ENCODE results near the gene CCDC32. TPM values are rescaled to one million over a fixed set of nuclear protein-coding genes. Genes with fewer than 3 reads are reported as not detected.

The CCDC32 gene
- total and polyA plus RNA-seq, 2 of the 13 experiments (the other 11 are each of a cell fraction or from before 2014, with no cell fraction given): 10.8 to 23.2 TPM

DNA sequence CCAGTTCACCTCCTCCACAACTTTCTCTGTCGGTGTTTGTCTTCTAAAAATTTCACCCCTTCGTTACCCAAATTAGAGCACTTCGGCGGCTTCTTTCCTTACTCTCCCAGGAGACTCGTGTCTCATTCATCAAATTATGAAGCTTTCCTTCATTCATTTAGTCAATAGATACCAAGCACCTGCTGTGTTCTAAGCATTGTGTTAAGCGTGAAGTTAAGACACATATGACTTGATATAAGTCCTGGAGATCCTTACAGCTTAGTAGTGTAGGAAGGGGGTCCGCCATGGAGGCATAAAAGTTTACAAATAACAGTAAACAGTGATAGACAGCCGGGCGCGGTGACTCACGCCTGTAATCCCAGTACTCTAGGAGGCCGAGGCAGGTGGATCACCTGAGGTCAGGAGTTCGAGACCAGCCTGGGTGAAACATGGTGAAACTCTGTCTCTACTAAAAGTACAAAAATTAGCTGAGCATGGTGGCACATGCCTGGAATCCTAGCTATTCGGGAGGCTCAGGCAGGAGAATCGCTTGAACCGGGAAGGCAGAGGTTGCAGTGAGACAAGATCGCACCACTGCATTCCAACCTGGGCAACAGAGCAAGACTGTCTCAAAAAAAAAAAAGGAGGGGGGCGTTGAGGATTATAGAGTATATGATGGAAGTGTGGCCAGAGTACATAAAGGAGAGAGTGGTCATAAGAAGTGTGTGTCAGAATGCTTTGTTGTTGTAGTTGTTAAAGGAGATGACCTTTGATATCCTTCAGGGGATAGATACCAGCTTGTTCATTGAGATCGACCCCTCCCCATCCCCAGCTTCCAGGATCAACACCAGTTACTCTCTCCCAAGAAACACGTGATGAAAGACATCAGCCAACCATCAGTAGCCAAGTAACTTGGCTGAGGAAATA is 744 bp upstream of the CCDC32 start (continued):
- no peak for TF ChIP-seq SIN3B (IDR thresholded peaks at IDR 0.05; ENCODE audit: low read length)
- TF ChIP-seq ASH2L (IDR thresholded peaks at IDR 0.05; ENCODE audit: insufficient read length, low read depth, low read length): peak; percentile 15
- TF ChIP-seq ZNF737 (CRISPR knock-in tag; IDR thresholded peaks at IDR 0.05; ENCODE audit: borderline replicate concordance): no peak
- TF ChIP-seq ZMYM2 (CRISPR knock-in tag; IDR thresholded peaks at IDR 0.05): peak; percentile 87
- TF ChIP-seq ARHGAP35 (CRISPR knock-in tag; IDR thresholded peaks at IDR 0.05; ENCODE audit: borderline replicate concordance): no peak
- TF ChIP-seq, protein P1, sequence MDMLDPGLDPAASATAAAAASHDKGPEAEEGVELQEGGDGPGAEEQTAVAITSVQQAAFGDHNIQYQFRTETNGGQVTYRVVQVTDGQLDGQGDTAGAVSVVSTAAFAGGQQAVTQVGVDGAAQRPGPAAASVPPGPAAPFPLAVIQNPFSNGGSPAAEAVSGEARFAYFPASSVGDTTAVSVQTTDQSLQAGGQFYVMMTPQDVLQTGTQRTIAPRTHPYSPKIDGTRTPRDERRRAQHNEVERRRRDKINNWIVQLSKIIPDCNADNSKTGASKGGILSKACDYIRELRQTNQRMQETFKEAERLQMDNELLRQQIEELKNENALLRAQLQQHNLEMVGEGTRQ (IDR thresholded peaks at IDR 0.05; ENCODE audit: low read depth, low read length): no peak
- TF ChIP-seq, protein P1 (CRISPR knock-in tag; IDR thresholded peaks at IDR 0.05; ENCODE audit: borderline replicate concordance): peak; percentile 84; the same call in 1 of the 2 replicates
- TF ChIP-seq PPARG (CRISPR knock-in tag; conservative IDR thresholded peaks at IDR 0.05): no peak
- TF ChIP-seq ZNF777 (CRISPR knock-in tag; IDR thresholded peaks at IDR 0.05): 0 out of 2 replicates have a peak, but pooled peaks have one; percentile 24
- no peak for TF ChIP-seq THYN1 (CRISPR knock-in tag; IDR thresholded peaks at IDR 0.05; ENCODE audit: borderline replicate concordance, low read depth)

GRCh38 chr15:40563426-40563825 is 1.4 kb downstream of the CCDC32 start:
- POLR2A ChIA-PET: no interaction called here
- ATAC-seq: no peak
- H3K27me3 ChIP-seq (ENCODE audit: control insufficient read depth in 1 of 2, insufficient read depth in 2 of 2, low read length in 2 of 2): no peaks in the 10 kb centered on the region
- CTCF ChIA-PET (ENCODE audit: low intra/inter-chr PET ratio, low total read pairs): no interaction called here
- no peak overlapping the region for H3K4me3 ChIP-seq (replicated peaks in 1 of 3; ENCODE audit: insufficient read depth in 1 of 3, low read depth in 2 of 3, low read length in 3 of 3)
- no peaks in the 10 kb centered on the region for H4K20me1 ChIP-seq (ENCODE audit: insufficient read depth, low read length)
- no peaks in the 10 kb centered on the region for H3K9me3 ChIP-seq (ENCODE audit: low read length)
- no peaks in the 10 kb centered on the region for H3K36me3 ChIP-seq (replicated peaks in 1 of 2; ENCODE audit: control insufficient read depth in 1 of 2, insufficient read depth in 2 of 2, low read length in 2 of 2)
- in situ Hi-C loops (cut with HindIII; ENCODE audit: extremely low pct_ligation_motif_present, low pct_unique_long_range_greater_than_20kb): no loop called here
- DNase-seq (ENCODE audit: low spot score): no peak
- BruUV-seq (replicated peaks): no TSS peak
- H3K79me2 ChIP-seq (ENCODE audit: insufficient read depth, low read length): peaks cover 6% of the 10 kb centered on the region
- H3K27ac ChIP-seq (ENCODE audit: extremely low read length, insufficient read depth, low read length): no peak overlapping the region
- peaks cover 42% of the 10 kb centered on the region for H3K4me1 ChIP-seq (ENCODE audit: insufficient read depth, low read length)
- no peak overlapping the region for H3K9ac ChIP-seq (ENCODE audit: insufficient read depth, low read depth, low read length)
- intact Hi-C loops (cut with micrococcal nuclease; ENCODE audit: unreplicated experiment): no loop called here
- no peak overlapping the region for H2AFZ ChIP-seq (ENCODE audit: low read length)
- H3K4me2 ChIP-seq (ENCODE audit: low read depth, low read length): no peak overlapping the region
- FAIRE-seq: no peak
- TF ChIP-seq, protein P2, sequence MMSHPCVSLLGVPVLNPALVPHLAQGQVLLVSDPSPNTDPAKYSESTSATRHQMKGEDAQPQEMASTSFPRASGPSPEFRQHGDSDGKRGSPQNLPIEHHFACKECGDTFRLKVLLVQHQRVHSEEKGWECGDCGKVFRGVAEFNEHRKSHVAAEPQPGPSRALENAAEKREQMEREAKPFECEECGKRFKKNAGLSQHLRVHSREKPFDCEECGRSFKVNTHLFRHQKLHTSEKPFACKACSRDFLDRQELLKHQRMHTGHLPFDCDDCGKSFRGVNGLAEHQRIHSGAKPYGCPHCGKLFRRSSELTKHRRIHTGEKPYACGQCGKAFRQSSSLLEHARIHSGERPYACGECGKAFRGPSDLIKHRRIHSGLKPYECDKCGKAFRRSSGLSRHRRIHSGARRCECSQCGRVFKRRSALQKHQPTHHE (CRISPR knock-in tag; IDR thresholded peaks at IDR 0.05; ENCODE audit: borderline replicate concordance): no peak
- TF ChIP-seq ZKSCAN5 (CRISPR knock-in tag; IDR thresholded peaks at IDR 0.05) (no peak), FOXC1 (CRISPR knock-in tag; IDR thresholded peaks at IDR 0.05; ENCODE audit: borderline replicate concordance) (no peak), PBX3 (CRISPR knock-in tag; IDR thresholded peaks at IDR 0.05; ENCODE audit: borderline replicate concordance) (no peak), ZNF629 (CRISPR knock-in tag; conservative IDR thresholded peaks at IDR 0.05) (no peak), ZSCAN12 (CRISPR knock-in tag; IDR thresholded peaks at IDR 0.05) (no peak), ZNF772 (CRISPR knock-in tag; IDR thresholded peaks at IDR 0.05) (no peak)
- TF ChIP-seq, protein P3, sequence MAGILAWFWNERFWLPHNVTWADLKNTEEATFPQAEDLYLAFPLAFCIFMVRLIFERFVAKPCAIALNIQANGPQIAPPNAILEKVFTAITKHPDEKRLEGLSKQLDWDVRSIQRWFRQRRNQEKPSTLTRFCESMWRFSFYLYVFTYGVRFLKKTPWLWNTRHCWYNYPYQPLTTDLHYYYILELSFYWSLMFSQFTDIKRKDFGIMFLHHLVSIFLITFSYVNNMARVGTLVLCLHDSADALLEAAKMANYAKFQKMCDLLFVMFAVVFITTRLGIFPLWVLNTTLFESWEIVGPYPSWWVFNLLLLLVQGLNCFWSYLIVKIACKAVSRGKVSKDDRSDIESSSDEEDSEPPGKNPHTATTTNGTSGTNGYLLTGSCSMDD (CRISPR knock-in tag; IDR thresholded peaks at IDR 0.05): no peak
